Type B pancreatic cell (in vitro differentiated cells): Measurements from ENCODE around the gene IDH3A. TPM values are rescaled to one million over a fixed set of nuclear protein-coding genes. Genes with fewer than 3 reads are reported as not detected.
"Not testable (repeated sequence)": the region's sequence is repeated elsewhere in the genome, so short reads cannot be mapped to it uniquely, and the experiment has no call there.

Experiments used
- DNase-seq: peaks from one replicate; pipeline ENCODE4 v3.0.0; 2021; ENCODE audit warnings: mixed read lengths; ENCODE audit not compliant: unreplicated experiment; ENCODE audit errors: extremely low spot score
- H3K27ac Mint-ChIP-seq: 2 replicates; pipeline ENCODE4 v1.8.0; 2021; ENCODE audit warnings: mild to moderate bottlenecking, mixed read lengths
- H3K27me3 Mint-ChIP-seq: 2 replicates; pipeline ENCODE4 v1.8.0; 2021; ENCODE audit warnings: mixed read lengths
- H3K36me3 Mint-ChIP-seq: 2 replicates; pipeline ENCODE4 v1.8.0; 2021; ENCODE audit warnings: mixed read lengths
- H3K4me1 Mint-ChIP-seq: one replicate; pipeline ENCODE4 v1.8.0; 2021; ENCODE audit warnings: mixed read lengths; ENCODE audit not compliant: unreplicated experiment
- H3K4me3 Mint-ChIP-seq: 2 replicates; pipeline ENCODE4 v1.8.0; 2021; ENCODE audit warnings: mild to moderate bottlenecking, mixed read lengths
- H3K9me3 Mint-ChIP-seq: 2 replicates; pipeline ENCODE4 v1.8.0; 2021; ENCODE audit warnings: mixed read lengths
- CTCF ChIP-seq: fragments of 200-600 bp; sonication (generic); conservative IDR thresholded peaks from 2 replicates; pipeline ENCODE4 v1.5.0; 2021; ENCODE audit warnings: antibody characterized with exemption, mild to moderate bottlenecking
- total RNA-seq: library from RNA; stranded (reverse); gene quantifications from 2 replicates; pipeline ENCODE4 v1.2.1, GENCODE V29; 2021; ENCODE audit warnings: low replicate concordance

Gene IDH3A
- total RNA-seq, 1 donor from 2014 or later = 66.5 TPM

DNA sequence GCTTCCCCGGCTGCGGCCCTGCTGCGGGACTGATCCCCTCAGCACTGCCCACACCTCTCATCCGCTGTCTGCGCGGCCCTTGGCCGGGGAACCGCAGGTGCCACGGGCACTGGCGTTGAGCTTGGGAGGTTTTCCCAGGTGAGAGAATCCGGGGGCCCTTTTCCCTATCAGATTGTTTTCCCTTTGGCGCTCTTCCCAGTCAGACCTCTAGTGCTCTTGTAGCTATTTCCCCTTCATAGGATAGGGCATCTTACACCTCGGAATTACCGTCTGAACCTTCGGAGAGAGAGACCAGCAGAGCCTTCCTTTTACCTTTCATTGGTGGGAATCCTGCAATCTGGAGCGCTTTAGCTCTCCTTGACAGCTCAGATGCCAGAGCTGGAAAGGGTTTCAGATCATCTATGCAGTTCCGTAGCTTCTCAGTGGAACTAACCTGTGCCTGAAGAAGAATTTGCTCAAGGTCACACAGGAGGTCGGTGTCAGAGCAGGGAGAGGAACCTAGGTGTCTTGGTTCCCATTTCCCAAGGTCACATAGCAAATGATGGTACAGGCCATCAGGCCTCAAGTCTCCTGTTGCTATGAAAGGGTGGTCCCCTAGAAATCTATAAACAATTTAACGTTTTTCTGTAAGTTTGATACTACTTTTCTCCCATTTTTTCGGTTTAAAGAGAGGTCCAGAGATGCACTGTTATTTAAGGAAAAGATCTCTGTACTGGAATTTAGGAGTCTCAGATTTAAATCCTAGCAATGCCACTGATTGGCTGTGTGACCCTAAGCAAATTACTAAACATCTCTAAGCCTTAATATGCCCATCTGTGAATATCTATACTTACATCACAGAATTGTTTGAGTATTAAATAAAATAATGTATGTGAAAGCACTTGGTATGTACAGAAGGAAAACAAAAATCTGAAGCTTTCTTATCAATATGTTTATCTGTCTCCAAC, 916 bp downstream of the IDH3A start:
- no peak for TF ChIP-seq CTCF
- H3K27ac Mint-ChIP-seq = peak overlapping the region; percentile 84
- H3K4me1 Mint-ChIP-seq = peaks cover 23% of the 10 kb centered on the region
- H3K9me3 Mint-ChIP-seq = no peaks in the 10 kb centered on the region
- peaks cover 7% of the 10 kb centered on the region for H3K36me3 Mint-ChIP-seq
- peak overlapping the region; percentile 94 for H3K4me3 Mint-ChIP-seq
- DNase-seq = no peak
- H3K27me3 Mint-ChIP-seq = no peaks in the 10 kb centered on the region

DNA sequence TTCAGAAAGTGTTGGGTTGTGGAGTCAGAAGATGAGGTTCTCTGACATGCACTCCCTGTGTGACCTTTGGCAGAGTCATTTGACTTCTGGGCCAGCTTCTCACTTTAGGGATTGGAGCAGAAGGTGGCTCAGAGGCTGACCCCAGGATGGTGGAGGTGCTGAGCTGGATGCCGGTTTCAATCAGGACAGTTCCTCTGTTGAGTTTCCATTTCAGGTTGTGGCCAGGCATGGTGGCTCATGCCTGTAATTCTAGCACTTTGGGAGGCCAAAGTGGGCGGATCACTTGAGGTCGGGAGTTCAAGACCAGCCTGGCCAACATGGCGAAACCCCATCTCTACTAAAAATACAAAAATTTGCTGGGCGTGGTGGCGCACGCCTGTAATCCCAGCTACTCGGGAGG, 1.9 kb downstream of the IDH3A start:
- Mint-ChIP-seq H3K27ac (peak overlapping the region; percentile 84), H3K4me3 (peak overlapping the region; percentile 94), H3K4me1 (peaks cover 23% of the 10 kb centered on the region)
- DNase-seq, H3K36me3 Mint-ChIP-seq, H3K9me3 Mint-ChIP-seq, H3K27me3 Mint-ChIP-seq: not testable (repeated sequence)

- no peak for DNase-seq
- Mint-ChIP-seq H3K4me1 (peaks cover 11% of the 10 kb centered on the region), H3K9me3 (no peaks in the 10 kb centered on the region), H3K27me3 (no peaks in the 10 kb centered on the region), H3K4me3 (no peak overlapping the region), H3K27ac (no peak overlapping the region), H3K36me3 (peaks cover 7% of the 10 kb centered on the region)
- no peak for TF ChIP-seq CTCF
Observed at GRCh38 chr15:78154955-78155354, 5.8 kb downstream of the IDH3A start.

GRCh38 chr15:78155355-78155939, 6.3 kb downstream of the IDH3A start:
- Mint-ChIP-seq H3K4me3 (no peak overlapping the region), H3K36me3 (peaks cover 7% of the 10 kb centered on the region), H3K27me3 (no peaks in the 10 kb centered on the region), H3K27ac (no peak overlapping the region), H3K4me1 (peaks cover 7% of the 10 kb centered on the region), H3K9me3 (no peaks in the 10 kb centered on the region)
- TF ChIP-seq CTCF = no peak
- DNase-seq = no peak

DNA sequence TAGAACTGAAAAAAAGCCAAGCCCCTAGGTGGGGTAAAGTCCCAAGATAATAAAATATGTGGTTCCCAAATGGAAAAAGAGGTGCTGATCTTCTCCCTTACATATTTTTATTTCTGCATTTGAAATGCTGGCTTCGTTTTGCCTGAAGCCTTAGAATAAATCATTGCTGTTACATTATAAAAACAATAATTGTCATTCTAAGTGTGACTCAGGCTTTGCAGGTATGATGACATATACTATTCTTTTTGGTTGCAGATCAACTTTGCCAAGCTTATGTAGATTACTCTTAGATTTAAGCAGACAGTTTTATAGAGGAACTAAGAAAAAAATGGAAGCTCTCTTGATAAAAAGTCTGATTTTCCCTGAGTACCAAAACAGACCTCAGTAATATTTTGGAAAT, 7.5 kb downstream of the IDH3A start:
- H3K27ac Mint-ChIP-seq = no peak overlapping the region
- H3K4me3 Mint-ChIP-seq = no peak overlapping the region

More for the DNA sequence above, 7.5 kb downstream of the IDH3A start:
- Mint-ChIP-seq H3K9me3 (no peaks in the 10 kb centered on the region), H3K4me1 (no peaks in the 10 kb centered on the region), H3K27me3 (no peaks in the 10 kb centered on the region), H3K36me3 (peaks cover 3% of the 10 kb centered on the region)
- DNase-seq = no peak
- TF ChIP-seq CTCF = no peak
